DND-41 (cell line): ENCODE results near the gene ZNF205.

Experiments used
- CTCF ChIP-seq: IDR thresholded peaks from 2 replicates; pipeline ENCODE4 v1.5.1; 2012; ENCODE audit warnings: borderline replicate concordance, low read length, moderate library complexity, mild to moderate bottlenecking; ENCODE audit not compliant: poor library complexity, severe bottlenecking; ENCODE audit errors: extremely low read depth
- EZH2 ChIP-seq: IDR thresholded peaks from 3 replicates; pipeline ENCODE4 v1.6.1; 2012; ENCODE audit warnings: borderline replicate concordance, low read depth, mild to moderate bottlenecking, moderate library complexity, low read length, inconsistent platforms; ENCODE audit not compliant: severe bottlenecking

DNA sequence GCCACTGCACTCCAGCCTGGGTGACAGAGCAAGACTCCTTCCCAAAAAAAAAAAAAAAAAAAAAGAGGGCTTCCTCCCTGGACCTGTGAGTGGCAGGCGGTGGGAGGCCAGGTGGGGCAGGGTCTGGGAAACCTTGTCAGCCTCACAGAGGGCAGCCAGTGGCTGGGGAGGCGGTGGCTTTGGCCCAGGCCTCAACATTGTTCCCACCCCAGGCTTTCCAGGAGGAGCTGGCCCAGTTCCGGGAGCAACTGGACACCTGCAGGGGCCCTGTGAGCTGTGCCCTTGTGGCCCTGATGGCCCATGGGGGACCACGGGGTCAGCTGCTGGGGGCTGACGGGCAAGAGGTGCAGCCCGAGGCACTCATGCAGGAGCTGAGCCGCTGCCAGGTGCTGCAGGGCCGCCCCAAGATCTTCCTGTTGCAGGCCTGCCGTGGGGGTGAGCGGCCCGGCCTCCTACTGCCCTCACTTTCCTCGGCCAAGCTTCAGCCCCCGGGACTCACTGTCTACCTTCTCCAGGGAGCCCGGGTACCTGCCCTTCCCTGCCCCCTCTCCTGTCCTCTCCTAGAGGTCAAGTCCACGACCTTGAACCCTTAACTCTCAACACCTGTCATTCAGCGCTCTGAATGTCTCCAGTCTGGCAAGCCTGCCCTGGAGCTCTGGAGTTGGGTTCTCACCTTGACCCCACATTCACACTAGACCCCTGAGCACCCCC lies 34.8 kb downstream of the ZNF205 start:
- no peak for TF ChIP-seq CTCF
- TF ChIP-seq EZH2 = no peak
